HPDE6-E6E7 (cell line): ENCODE data around the gene NPAS2.

Source experiments
- DNase-seq: peaks from one replicate; pipeline ENCODE4 v3.0.0; 2011; ENCODE audit warnings: missing footprints; ENCODE audit errors: extremely low spot score

NPAS2 gene

GRCh38 chr2:101012054-101012705 is 192.2 kb downstream of the NPAS2 start:
- no peak for DNase-seq

DNA sequence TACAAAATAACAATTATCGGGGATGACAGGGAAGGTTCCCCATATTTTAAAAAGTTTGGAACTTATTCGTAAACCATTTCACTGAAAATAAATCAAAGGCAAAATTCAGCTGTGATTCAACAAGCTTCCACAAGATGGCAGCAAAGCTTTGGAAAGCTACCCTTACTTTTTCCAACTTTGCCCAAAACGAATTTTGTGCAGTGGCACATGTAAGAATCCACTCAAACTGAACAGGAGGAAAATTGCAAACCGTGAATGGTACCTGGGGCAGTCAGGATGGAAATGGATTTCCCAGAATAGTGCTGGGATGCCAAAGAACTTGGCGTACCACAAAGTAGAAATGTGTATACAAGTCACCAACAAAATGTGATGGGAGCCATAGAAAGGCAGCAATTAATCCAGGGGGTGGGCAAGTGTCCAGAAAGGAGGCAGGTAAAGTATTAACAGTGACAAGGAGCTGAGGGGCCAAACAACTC is 192.8 kb downstream of the NPAS2 start:
- no peak for DNase-seq

GRCh38 chr2:101014264-101014857 is 194.4 kb downstream of the NPAS2 start:
- DNase-seq = no peak

DNA sequence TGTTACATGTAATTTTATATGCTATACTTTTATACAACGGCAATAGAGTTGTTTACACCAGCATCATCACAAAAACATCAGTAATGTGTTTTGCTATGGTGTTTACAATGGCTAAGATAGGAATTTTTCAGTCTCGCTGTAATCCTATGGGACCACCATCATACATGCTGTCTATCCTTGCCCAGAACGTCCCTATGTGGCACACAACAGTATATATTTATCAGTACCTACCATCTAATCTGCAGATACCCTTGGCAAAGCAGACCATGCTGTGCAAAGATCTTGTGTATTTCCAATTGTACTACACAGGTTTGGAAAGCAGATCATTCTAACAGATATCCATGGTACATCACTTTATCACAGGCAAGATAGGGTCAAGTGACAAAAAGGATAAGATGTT is 197.4 kb downstream of the NPAS2 start:
- no peak for DNase-seq

- no peak for DNase-seq
These were observed 199.0 kb downstream of the NPAS2 start for GRCh38 chr2:101018934-101019333.

- no peak for DNase-seq
These were observed 202.3 kb downstream of the NPAS2 start for GRCh38 chr2:101022221-101022620.

- no peak for DNase-seq
These were observed 203.6 kb downstream of the NPAS2 start for GRCh38 chr2:101023327-101024107.

- DNase-seq = no peak
These were observed 205.6 kb downstream of the NPAS2 start for GRCh38 chr2:101025561-101025960.

GRCh38 chr2:101026253-101026701 is 206.3 kb downstream of the NPAS2 start:
- DNase-seq = no peak

GRCh38 chr2:101026923-101027469 is 207.1 kb downstream of the NPAS2 start:
- DNase-seq = no peak

GRCh38 chr2:101027852-101028251 is 207.9 kb downstream of the NPAS2 start:
- no peak for DNase-seq

DNA sequence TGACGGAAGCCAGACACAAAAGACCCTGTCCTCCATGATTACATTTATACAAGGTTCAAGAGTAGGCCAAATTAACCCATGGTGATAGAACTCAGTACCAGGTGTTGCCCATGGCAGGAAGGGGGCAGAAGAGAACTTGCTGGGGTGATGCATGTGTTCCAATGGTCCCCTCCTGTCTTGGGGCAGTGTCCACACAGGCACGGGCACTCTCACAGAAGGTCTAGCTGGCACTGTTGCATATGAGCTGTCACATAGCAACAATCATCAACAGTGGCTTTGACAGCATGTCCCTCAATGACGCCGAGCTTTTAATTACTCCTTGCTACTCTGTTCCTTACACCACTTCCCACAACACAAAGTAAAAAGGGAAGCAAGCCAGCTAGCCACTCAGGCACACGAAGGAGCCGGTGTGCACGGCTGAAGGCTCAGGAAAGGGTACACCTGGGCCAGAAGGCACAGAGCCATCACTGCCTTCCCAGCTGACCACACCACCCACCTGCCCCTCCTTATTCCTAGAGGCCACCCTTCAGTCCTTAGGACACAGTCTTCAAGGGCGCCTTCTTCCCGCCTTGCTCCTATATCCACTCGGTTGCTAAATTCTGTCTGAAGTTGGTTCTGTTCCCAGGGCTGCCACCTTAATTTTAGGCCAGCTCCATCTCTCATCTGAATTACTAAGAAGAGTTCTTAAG is 211.1 kb downstream of the NPAS2 start:
- no peak for DNase-seq

DNA sequence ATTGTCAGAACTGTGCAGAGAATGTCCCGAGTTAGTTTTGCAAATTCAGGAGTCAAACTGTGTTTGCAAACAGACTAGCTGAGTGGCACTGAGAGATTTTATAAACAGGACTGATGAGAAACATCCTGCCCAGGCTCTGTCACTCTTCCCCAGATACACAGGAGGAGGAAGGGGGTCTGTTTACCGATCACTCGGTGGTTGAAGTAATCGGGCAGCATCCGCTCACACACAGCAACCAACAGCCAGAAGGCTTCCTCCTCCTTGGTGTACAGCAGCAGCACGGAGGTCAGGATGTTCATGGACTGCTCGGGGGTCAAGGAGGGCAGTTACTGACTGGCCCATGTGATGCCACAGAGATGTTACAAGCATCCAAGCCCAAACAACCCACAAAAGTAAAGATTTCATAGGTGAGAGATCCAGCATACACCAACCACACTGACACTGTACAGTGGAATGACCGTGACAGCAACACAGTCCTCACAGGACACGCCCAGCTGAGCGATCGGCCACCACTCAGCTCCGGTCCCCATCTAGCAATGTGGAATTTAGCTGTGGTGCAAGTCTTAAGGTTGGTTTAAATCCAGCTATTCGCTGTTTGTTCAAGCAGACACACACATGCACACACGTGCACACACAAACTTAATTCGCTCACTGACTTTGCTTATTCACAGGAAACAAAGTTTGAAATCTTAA is 212.3 kb downstream of the NPAS2 start:
- no peak for DNase-seq

GRCh38 chr2:101036562-101036961 is 216.6 kb downstream of the NPAS2 start:
- no peak for DNase-seq

DNA sequence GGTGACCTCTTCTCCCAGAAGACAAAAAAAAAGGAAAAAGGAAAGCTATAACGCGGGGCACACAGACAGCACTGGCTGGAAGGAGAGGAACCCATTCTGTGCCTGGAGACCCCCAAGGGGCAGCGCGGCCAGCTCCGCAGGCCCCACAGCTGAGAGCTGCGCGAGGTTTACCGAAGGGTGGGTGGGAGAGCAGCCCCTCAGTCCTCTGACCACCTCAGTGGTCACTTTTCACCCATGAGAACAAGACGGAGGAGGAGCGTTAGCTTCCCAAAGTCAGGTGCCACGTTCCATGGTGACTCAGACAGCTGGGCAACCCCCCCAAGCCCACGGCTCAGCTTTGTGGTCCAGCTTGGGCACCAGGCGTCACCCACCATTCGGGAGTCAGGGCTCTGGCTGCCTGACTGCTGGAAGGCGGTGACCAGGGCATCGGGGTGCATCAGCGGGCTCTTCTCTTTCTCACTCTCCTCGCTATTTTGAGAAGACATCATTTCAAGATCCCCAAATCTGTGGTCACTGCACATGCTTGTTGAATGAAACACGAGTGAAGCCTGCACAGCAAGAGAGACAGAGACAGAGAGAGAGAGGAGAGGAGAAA is 217.3 kb downstream of the NPAS2 start:
- no peak for DNase-seq

- no peak for DNase-seq
These were observed 218.7 kb downstream of the NPAS2 start for GRCh38 chr2:101038455-101039255.

- no peak for DNase-seq
These were observed 220.1 kb downstream of the NPAS2 start for GRCh38 chr2:101040072-101040471.

DNA sequence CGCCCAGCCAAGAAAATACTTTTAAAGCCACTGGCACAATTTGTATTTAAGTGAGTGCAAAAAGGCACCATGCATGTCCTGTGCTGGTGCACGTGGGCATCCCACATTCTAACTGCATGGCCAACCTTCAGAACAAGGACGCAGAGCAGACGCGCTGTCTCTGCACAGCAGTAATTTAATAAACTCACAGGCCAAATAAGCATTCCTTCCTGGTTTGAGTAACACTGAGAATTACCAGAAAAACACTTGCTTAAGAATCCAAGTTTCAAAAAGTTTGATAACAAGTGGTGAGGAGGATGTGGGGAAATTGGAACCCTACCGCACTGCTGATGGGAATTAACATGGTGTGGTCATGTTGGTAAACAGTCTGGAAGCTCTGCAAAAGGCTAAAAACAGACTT is 220.8 kb downstream of the NPAS2 start:
- DNase-seq = no peak

DNA sequence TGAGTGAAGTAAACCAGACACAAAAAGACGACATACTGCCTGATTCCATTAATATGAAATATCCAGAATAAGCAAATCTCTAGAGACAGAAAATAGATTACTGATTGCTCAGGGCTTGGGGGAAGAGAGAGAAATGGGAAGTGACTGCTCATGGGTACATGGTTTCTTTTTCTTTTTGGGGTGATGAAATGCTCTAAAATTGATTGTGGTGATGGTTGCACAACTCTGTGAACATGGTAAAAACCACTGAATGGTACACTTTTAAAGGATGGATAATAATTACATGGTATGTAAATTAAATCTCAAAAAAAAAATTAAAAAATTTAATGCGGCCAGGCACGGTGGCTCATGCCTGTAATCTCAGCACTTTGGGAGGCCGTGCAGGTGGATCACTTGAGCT is 221.5 kb downstream of the NPAS2 start:
- no peak for DNase-seq

GRCh38 chr2:101045330-101045729 is 225.4 kb downstream of the NPAS2 start:
- DNase-seq = no peak
